ENCODE data around the gene TAF11L2. TPM values are rescaled to one million over a fixed set of nuclear protein-coding genes. Genes with fewer than 3 reads are reported as not detected.
"Not testable (repeated sequence)": the region's sequence is repeated elsewhere in the genome, so short reads cannot be mapped to it uniquely, and the experiment has no call there.

TAF11L2 gene
- not detected for total RNA-seq
- polyA plus RNA-seq = not detected

DNA sequence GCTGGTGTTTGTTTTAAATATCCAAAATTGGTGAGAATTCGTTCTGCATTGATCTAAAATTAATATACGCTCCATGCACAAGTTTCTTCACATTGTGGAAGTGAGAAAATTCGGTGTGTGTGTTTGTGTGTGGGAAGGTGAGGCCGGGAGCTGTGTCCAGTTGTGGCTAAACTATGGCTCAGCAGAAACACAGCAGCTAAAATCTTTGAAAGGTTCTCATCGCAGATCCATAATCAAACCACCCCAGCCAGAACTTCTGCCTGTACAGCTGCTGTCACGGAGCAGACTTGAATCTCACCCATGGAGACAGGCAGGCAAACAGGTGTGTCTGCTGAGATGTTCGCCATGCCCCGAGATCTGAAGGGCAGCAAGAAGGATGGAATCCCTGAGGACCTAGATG is at the start of gene TAF11L2:
TAF11L2 (plus strand) TSS at position 301 of the 400 bp plus-strand sequence.
- H3K27ac ChIP-seq; H3K27me3 ChIP-seq; H3K36me3 ChIP-seq; intact Hi-C loops (cut with DNase I); DNase-seq; H3K4me1 ChIP-seq; H3K9me3 ChIP-seq; H3K4me3 ChIP-seq: not testable (repeated sequence)
- 91% methylated on average over 8 of the region's 8 CpGs for WGBS, 2 donors

DNA sequence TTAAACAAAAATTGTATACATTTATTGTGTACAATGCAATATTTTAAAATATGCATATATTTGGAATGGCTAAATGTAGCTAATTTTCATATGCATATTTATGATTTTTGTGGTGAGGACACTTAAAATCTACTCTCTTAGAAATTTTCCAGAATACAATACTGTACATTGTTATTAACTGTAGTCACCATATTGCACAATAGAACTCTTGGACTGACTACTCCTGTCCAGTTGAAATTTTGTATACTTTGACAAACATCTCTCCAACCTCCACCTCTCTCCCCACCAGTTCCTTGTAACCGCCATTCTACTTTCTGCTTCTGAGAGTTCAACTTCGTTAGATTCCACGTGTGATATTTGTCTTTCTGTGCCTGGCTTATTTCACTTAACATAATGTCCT is 49.2 kb upstream of the TAF11L2 start:
- intact Hi-C loops (cut with DNase I) = no loop called here
- Histone ChIP-seq H3K27ac (no peak overlapping the region), H3K27me3 (no peaks in the 10 kb centered on the region), H3K4me1 (no peaks in the 10 kb centered on the region), H3K4me3 (no peak overlapping the region), H3K9me3 (no peaks in the 10 kb centered on the region), H3K36me3 (no peaks in the 10 kb centered on the region)
- WGBS, 2 donors = 96 to 99% methylated on average over 3 of the region's 3 CpGs
- TF ChIP-seq POLR2A (IDR thresholded peaks at IDR 0.05) = no peak
- TF ChIP-seq, protein P1, sequence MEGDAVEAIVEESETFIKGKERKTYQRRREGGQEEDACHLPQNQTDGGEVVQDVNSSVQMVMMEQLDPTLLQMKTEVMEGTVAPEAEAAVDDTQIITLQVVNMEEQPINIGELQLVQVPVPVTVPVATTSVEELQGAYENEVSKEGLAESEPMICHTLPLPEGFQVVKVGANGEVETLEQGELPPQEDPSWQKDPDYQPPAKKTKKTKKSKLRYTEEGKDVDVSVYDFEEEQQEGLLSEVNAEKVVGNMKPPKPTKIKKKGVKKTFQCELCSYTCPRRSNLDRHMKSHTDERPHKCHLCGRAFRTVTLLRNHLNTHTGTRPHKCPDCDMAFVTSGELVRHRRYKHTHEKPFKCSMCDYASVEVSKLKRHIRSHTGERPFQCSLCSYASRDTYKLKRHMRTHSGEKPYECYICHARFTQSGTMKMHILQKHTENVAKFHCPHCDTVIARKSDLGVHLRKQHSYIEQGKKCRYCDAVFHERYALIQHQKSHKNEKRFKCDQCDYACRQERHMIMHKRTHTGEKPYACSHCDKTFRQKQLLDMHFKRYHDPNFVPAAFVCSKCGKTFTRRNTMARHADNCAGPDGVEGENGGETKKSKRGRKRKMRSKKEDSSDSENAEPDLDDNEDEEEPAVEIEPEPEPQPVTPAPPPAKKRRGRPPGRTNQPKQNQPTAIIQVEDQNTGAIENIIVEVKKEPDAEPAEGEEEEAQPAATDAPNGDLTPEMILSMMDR (IDR thresholded peaks at IDR 0.05) = no peak
- TF ChIP-seq POLR2AphosphoS5 (IDR thresholded peaks at IDR 0.05) = no peak
- no peak for TF ChIP-seq EP300 (IDR thresholded peaks at IDR 0.05)
- DNase-seq = no peak

DNA sequence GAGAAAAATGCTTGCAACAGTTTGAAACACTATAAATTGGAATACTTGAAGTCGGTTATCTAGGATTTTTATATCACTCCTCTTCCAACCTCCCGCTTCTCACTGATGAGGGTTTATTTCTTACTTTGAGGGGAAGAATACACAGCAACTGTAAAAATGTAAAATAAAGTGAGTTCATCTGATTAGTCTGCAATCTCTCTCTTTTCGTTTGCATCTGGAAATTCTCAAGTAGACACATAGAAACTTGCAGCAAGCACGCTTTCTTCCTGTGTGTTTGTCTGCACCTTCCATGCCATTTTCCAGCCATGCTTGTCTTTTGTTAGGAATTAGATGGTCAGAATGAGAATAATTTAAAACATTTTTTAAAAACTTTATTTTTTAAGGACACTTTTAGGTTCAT is 45.1 kb upstream of the TAF11L2 start:
- no peaks in the 10 kb centered on the region for H3K9me3 ChIP-seq
- intact Hi-C loops (cut with DNase I) = no loop called here
- WGBS, 2 donors = 84 to 87% methylated on average over 4 of the region's 4 CpGs
- H3K27ac ChIP-seq = no peak overlapping the region
- TF ChIP-seq POLR2AphosphoS5 (IDR thresholded peaks at IDR 0.05) (no peak), EP300 (IDR thresholded peaks at IDR 0.05) (no peak), POLR2A (IDR thresholded peaks at IDR 0.05) (no peak)
- TF ChIP-seq, protein P1 (IDR thresholded peaks at IDR 0.05) = no peak
- no peaks in the 10 kb centered on the region for H3K4me1 ChIP-seq
- H3K27me3 ChIP-seq = no peaks in the 10 kb centered on the region
- no peaks in the 10 kb centered on the region for H3K36me3 ChIP-seq
- no peak overlapping the region for H3K4me3 ChIP-seq
- no peak for DNase-seq

DNA sequence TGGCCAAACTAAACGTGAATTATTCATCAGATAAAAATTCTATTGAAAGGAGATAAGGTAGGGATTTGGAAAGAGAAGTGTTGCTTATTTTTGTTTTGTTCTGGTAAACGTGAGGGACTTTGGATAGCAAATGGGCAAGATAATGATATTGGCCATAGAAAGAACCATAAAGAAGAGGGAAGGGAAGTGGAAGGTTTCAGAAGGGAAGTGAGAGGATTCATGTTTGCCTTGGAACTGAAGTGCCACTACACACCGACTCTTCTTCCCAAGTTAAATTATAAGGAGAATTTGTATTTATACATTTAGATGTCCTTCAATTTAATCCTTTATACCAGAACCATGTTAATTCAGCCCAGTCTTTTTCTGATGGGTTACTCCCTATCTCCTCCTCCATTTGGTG is 42.1 kb upstream of the TAF11L2 start:
- Histone ChIP-seq H3K27ac (no peak overlapping the region), H3K4me3 (no peak overlapping the region), H3K27me3 (no peaks in the 10 kb centered on the region), H3K36me3 (no peaks in the 10 kb centered on the region), H3K9me3 (no peaks in the 10 kb centered on the region), H3K4me1 (no peaks in the 10 kb centered on the region)
- intact Hi-C loops (cut with DNase I) = no loop called here
- TF ChIP-seq, protein P1 (IDR thresholded peaks at IDR 0.05) = no peak
- no peak for TF ChIP-seq EP300 (IDR thresholded peaks at IDR 0.05)
- TF ChIP-seq POLR2A (IDR thresholded peaks at IDR 0.05) = no peak
- TF ChIP-seq POLR2AphosphoS5 (IDR thresholded peaks at IDR 0.05) = no peak
- no peak for DNase-seq
- 52 to 76% methylated on average over 3 of the region's 3 CpGs for WGBS, 2 donors

DNA sequence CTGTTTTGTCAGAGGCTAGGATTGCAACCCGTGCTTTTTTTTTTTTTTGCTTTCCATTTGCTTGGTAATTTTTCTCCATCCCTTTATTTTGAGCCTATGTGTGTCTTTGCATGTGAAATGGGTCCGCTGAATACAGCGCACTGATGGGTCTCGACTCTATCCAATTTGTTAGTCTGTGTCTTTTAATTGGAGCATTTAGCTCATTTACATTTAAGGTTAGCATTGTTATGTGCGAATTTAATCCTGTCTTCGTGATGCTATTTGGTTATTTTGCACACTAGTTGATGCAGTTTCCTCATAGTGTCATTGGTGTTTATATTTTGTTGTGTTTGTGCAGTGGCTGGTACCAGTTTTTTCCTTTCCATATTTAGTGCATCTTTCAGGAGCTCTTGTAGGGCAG is 36.2 kb upstream of the TAF11L2 start:
- TF ChIP-seq, protein P1 (IDR thresholded peaks at IDR 0.05) = no peak
- no peak for TF ChIP-seq POLR2A (IDR thresholded peaks at IDR 0.05)
- no peak for TF ChIP-seq POLR2AphosphoS5 (IDR thresholded peaks at IDR 0.05)
- TF ChIP-seq EP300 (IDR thresholded peaks at IDR 0.05) = no peak

More for the DNA sequence above, 36.2 kb upstream of the TAF11L2 start:
- H3K27ac ChIP-seq = no peak overlapping the region
- no peaks in the 10 kb centered on the region for H3K36me3 ChIP-seq
- no peak overlapping the region for H3K4me3 ChIP-seq
- no peaks in the 10 kb centered on the region for H3K27me3 ChIP-seq
- intact Hi-C loops (cut with DNase I) = no loop called here
- no peaks in the 10 kb centered on the region for H3K4me1 ChIP-seq
- no peaks in the 10 kb centered on the region for H3K9me3 ChIP-seq
- DNase-seq = no peak
- WGBS, 2 donors = 97 to 98% methylated on average over 6 of the region's 6 CpGs
